ELR (cell line): ENCODE data around the gene TMEM33.
A peak's percentile ranks its signal among the peaks of the same experiment; 100 is the strongest.

Source experiments
- DNase-seq: peaks from one replicate; pipeline ENCODE4 v3.0.0-alpha.2; 2015; ENCODE audit warnings: low read depth

Gene TMEM33

GRCh38 chr4:41939016-41939626, 3.9 kb downstream of the TMEM33 start:
- DNase-seq, result no peak

DNA sequence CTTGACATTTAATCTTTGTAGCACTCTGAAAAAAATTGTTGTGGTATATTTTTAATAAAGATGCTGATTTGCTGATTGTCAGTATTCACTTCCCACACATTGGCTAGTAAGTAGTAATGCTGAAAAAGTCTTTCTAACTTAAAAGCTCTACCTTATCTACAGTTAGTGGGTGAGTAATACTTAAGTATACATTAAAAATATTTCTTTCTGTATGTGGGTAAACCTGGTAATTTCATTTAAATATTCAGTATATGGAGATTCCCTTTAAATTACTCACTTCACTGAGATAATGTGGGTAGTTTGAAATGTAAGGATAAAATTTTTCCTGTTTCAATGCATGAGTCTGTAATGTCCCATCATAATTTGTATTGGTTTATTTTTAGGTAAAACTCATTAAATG, 5.6 kb downstream of the TMEM33 start:
- DNase-seq, result peak; percentile 15

- DNase-seq, result no peak
Observed at GRCh38 chr4:41943506-41943905, 8.3 kb downstream of the TMEM33 start.

- no peak for DNase-seq
Observed at GRCh38 chr4:41944089-41944488, 8.9 kb downstream of the TMEM33 start.

DNA sequence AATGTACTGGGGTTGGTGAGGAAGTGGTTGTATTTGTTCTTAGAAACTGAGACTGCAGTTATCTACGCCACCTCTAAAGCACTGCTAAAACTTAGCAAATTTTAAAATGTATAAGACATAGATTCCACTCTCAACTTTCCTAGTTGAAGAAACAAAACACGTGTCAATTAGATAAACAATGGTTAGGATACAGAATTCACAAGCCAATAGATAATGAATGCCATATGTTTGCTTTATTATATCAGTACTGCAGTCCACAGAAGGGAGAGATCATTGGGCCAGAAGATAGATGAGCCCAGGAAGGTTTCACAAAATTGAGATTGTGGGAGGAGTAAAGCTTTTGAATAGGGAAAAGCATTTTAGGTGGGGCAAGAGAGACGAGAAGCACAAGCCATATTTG, 14.3 kb downstream of the TMEM33 start:
- no peak for DNase-seq

DNA sequence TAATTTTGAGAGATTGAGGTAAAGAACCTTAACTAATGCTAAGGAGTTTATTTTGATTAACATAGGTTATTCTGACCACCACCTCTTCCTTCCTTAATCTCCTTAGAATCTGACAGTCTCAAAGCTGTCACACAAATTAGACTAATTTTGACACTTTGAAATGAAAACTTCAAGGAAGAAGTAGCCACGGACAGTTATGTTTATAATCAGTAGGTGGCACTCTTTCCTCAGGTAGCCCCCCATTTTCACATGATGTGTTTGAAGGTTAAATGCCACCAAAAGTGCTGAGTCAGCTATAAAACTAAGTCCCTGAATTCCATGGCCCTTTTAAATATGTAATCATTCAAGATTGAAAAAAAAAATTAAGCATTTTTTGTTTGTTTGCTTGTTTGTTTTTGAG, 22.4 kb downstream of the TMEM33 start:
- DNase-seq, result peak; percentile 59

DNA sequence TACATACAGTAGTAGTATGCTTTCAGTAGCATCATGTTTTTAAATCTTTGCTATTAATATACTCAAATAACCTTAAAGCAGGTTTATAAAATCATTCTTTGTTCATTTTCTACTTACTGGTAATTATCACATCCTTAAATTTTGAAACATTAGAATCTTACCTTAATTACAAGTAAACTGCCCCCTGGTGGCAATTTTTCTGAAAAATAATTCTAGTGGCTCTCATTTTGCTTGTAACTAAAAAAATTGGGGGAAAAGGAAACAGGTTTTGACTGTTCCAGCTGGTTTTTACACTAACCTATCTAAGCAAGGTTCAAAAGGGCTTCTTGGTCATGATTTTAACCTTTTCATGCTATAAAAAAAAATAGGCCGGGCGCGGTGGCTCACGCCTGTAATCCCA, 27.9 kb downstream of the TMEM33 start:
- peak; percentile 57 for DNase-seq

DNA sequence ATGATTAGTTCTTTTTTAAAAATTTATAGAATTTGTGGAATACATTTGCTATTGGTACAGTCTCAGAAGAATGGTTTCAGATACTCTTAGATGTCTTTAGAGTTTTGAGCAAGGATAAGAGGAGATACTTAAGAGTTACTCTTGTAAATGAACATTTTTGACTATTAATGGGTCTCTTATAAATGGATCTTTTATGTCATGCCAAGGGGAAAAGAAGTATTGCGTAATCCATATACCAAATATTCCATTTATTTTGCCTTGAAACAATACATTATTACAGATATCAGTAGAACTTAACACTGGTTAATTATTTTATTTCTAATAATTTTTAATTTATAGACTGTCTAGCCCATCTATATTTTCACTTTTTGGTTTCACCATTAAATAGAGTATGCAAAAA, 29.2 kb downstream of the TMEM33 start:
- DNase-seq, result no peak

DNA sequence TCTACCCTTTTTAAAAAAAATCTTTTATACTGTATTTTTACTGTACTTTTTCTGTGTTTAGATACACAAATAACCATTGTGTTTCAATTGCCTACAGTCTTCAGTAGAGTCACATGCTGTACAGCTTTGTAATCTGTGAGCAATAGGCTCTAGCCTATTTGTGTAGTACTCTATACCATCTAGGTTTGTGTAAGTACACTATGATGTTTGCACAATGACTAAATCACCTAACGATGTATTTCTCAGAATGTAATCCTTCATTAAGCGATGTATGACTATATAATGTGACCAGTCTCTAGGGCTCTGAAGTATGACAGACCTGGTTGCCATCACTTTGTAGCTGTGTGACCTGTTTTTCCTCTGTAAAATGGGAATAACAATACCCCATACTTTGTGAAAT, 32.2 kb downstream of the TMEM33 start:
- DNase-seq, result no peak

DNA sequence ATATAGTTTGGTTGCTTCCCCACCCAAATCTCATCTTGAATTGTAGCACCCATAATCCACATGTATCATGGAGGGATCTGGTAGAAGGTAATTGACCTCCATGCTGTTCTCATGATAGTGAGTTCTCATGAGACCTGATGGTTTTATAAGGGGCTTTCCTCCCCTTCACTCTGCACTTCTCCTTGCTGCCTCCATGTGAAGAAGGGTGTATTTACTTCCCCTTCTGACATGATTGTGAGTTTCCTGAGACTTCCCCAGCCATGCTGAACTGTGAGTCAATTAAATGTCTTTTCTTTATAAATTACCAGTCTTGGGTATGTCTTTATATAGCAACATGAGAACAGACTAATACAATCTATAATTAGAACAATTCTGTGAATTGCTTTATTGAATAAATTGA, 34.4 kb downstream of the TMEM33 start:
- DNase-seq, result no peak

DNA sequence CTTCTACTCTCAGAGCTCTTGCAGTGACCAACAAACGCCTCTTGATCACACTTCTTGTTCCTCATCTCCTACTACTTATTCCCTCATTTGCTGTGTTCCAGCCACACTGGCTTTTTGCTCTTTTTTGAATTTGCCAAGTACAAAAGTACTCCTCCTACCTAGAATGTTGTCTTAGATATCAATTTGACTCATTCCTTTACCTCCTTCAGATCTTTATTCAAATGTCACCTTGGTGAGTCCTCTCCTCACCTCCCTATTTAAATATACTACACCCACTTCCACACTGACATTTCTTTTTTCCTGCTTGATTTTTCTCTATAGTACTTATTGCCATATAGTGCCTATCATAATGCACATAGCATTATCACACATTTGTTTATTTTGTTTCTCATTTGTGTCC, 40.1 kb downstream of the TMEM33 start:
- DNase-seq, result no peak

GRCh38 chr4:41976775-41977516, 41.7 kb downstream of the TMEM33 start:
- DNase-seq, result no peak

DNA sequence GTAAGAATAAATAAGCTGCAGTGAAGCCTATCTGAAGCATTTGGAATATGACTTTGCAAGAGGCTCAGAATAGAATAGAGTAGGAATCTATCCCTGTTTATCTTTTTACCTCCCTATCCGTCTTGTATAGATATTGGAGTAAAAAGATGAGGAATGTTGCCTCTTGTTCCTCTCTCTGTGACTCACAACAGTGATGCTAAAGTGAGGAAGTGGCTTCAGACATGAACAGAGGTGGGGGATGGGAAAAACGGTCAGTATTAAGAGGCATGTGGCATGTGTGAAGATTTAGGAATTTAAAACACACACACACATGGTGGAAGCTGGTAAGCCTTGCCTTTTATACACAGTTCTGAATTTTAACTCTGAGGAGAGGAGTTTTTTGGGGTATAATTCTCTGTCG, 42.5 kb downstream of the TMEM33 start:
- peak; percentile 69 for DNase-seq

GRCh38 chr4:41981456-41981855, 46.2 kb downstream of the TMEM33 start, which contains the start of gene DCAF4L1:
TSS of gene DCAF4L1 (plus strand) at chr4:41981756. CDS start at chr4:41981793, 37 bp downstream.
- DNase-seq, result no peak

GRCh38 chr4:41982716-41983115, 47.5 kb downstream of the TMEM33 start:
- DNase-seq, result no peak

DNA sequence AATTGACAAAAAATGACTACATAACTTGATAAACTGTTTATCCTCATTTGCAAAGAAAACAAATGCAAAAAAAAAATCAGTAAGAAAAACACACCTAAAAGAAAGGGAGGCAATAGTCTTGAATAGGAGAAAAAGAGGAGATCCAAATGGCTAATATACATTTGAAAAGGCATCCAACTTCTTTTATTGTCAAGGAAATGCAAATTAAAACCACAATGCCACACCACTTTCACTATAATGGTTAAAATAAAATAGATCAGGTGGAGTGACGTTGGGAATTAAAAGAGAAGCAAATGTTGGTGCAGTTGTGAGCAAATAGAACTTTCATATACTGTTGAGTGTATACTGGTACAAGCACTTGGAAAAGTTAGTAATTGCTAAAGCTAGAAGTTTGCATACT, 49.9 kb downstream of the TMEM33 start:
- no peak for DNase-seq

DNA sequence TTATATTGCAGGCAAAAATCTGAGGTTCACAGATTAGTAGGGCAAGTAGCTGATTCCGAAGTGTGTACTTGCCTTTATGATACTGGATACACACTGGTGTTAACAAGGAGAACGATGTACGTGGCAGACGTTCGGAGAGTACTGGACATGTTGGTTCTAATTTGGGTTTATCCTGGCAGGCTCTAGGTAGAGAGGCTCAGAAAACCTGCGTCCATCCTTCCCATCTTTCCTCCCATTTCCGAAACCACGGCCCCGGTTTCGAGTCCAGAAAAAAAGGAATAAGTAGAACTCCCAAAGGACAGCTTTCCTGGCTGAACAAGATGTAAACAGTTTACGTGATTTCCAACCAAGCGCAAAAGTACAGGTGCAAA, 54.8 kb downstream of the TMEM33 start:
- DNase-seq, result no peak

DNA sequence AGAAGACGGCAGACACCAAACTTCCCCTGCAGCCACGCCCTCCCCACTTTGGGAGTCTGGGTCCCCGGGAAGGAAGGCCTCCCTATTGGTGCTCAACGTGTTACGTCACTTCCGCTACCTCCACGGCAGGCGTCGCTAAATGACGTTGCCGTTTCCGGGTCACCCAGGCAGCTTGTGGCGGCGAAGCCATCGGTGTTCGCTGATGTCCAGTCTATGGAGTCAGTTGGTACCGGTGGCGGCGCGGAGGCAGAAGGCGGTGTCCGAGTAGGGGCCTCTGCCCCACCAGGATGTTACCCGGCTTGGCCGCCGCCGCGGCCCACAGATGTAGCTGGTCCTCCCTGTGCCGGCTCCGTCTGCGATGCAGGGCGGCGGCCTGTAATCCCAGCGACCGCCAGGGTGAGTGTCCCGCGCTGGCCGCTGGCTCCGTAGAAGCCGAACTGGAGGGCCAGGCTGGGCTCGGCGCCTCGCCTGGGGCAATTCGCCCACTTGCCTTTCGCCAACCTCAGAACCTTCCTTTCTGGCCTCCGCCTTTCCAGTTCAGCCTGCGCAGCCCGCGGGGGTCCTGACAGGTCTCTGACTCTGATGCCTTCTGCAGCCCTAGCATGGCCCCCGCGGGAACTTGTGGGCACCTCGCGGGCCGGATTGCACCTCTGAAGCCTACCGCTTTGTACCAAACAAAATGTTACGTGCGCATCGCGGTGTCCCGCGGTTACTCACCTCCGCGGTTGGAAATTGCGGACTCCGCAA, 55.3 kb downstream of the TMEM33 start, which contains the start of gene SLC30A9:
TSS of gene SLC30A9 (plus strand) at position 166 of the 747 bp plus-strand sequence. CDS start at position 288, 122 bp downstream.
- peak; percentile 93 for DNase-seq

- peak; percentile 56 for DNase-seq
Observed at GRCh38 chr4:41991916-41992767, 56.9 kb downstream of the TMEM33 start.

DNA sequence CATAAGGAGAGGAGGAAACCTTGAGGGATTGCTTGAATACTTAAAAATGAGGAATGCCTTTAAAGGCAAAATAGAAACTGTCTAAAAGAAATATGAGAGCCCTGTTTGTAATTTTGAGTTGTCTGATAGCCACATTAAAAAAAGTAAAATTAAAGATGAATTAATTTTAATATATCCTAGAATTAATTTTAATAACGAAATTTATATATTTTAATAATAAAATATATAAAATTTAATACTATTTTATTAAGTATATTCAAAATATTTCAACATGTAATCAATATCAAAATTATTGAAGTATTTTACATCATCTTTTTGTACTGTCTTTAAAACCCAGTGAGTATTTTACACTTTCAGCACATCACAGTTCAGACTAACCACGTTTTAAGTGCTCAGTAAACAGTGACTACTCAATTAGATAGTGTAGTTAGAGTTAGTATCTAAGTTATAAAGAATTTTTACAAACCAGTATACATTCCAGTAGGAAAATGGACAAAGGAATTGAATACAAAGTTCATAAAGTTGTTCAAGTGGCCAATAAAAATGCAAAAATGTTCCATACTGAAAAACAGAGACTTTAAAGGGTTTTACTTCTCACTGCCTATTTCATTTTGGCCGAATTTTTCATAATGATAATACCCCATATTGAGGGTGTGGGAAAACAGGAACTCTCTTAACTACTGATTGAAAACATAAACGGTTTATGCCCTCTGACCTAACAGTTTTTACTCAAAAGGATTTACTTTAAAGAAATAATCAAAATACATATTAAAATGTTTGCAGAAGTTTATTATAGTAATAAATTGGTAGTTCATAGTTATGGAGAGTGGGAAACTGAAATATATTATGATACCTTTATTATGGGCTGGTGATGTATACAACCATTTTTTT, 58.0 kb downstream of the TMEM33 start:
- no peak for DNase-seq

GRCh38 chr4:41994461-41994985, 59.3 kb downstream of the TMEM33 start:
- peak; percentile 12 for DNase-seq
